Right atrium auricular region (tissue), 2 donors: Measurements from ENCODE around the gene CEP85. TPM values are rescaled to one million over a fixed set of nuclear protein-coding genes. Genes with fewer than 3 reads are reported as not detected.

Experiments used
- DNase-seq: peaks from one replicate; pipeline ENCODE4 v3.0.0-alpha.2; 2019; ENCODE audit warnings: low spot score
- H3K27ac ChIP-seq, 2 donors: fragments of 200-600 bp; sonication (generic); 1 replicate in 1 of 2; 2 replicates in 1 of 2; pipeline ENCODE4 v1.5.1; 2016 to 2019
- H3K27me3 ChIP-seq, 2 donors: fragments of 200-600 bp; sonication (generic); one replicate each; pipeline versions ENCODE4 v1.5.1 to v1.6.0; 2017 to 2019
- H3K36me3 ChIP-seq: fragments of 200-600 bp; sonication (generic); one replicate; pipeline ENCODE4 v1.5.1; 2016
- H3K4me1 ChIP-seq, 2 donors: fragments of 200-600 bp; sonication (generic); one replicate each; pipeline versions ENCODE4 v1.5.1 to v1.6.0; 2017 to 2019
- H3K4me3 ChIP-seq, 2 donors: fragments of 200-600 bp; sonication (generic); 1 replicate in 1 of 2; 2 replicates in 1 of 2; pipeline ENCODE4 v1.5.1; 2017 to 2019; ENCODE audit warnings: mild to moderate bottlenecking in 1 of 2, moderate library complexity in 1 of 2
- H3K9me3 ChIP-seq, 2 donors: fragments of 200-600 bp; sonication (generic); one replicate each; pipeline ENCODE4 v1.5.1; 2019
- CTCF ChIP-seq, 2 donors: fragments of 200-600 bp; sonication (generic); IDR thresholded peaks; one replicate each; pipeline ENCODE4 v1.5.1; 2019; ENCODE audit warnings: antibody characterized with exemption in 2 of 2
- total RNA-seq, 2 donors: library from RNA; depleted of rRNA; stranded (reverse); fragments of >200 nt; gene quantifications; one replicate each; pipeline ENCODE4 v1.1.0, GENCODE V29; 2016

Gene CEP85
- total RNA-seq, 2 donors from 2014 or later, result 31.2 to 104 TPM

- H3K27me3 ChIP-seq, result no peaks in the 10 kb centered on the region
- no peak for TF ChIP-seq CTCF (IDR thresholded peaks at IDR 0.05)
- no peaks in the 10 kb centered on the region for H3K9me3 ChIP-seq
- peaks cover 18% of the 10 kb centered on the region for H3K36me3 ChIP-seq
- H3K4me1 ChIP-seq, result peaks cover 0 to 95% of the 10 kb centered on the region in 2 donors
- DNase-seq, result no peak
- H3K4me3 ChIP-seq, result peak overlapping the region; percentile 73 to 86
- peak overlapping the region; percentile 93 to 97 for H3K27ac ChIP-seq
These were observed 46.5 kb downstream of the CEP85 start for GRCh38 chr1:26280333-26281042.

DNA sequence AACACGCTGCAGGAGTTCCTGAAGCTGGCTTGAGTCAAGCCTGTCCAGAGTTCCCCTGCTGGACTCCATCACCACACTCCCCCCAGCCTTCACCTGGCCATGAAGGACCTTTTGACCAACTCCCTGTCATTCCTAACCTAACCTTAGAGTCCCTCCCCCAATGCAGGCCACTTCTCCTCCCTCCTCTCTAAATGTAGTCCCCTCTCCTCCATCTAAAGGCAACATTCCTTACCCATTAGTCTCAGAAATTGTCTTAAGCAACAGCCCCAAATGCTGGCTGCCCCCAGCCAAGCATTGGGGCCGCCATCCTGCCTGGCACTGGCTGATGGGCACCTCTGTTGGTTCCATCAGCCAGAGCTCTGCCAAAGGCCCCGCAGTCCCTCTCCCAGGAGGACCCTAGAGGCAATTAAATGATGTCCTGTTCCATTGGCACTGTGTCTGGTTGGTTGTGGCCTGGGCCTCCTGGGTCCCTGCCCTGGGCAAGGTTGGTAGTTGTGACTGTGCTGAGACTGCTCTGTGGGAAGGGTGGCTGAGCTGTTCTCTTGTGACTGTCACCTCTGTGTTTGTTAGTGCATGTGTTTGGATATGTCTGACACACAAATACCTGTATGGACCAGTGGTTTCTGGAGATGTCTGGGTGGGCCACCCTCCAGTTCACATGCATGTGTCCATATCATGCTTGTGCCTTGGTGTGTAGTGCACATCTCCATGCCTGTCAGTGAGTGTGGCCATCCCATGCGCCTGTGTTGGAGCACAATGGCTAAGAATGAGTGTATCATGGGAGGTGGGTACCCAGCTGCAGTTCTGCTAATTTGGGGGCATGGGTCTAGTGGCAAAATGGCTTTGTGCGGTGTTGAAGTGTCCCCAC lies 47.3 kb downstream of the CEP85 start:
- peaks cover 0 to 95% of the 10 kb centered on the region in 2 donors for H3K4me1 ChIP-seq
- no peaks in the 10 kb centered on the region for H3K9me3 ChIP-seq
- H3K36me3 ChIP-seq, result peaks cover 18% of the 10 kb centered on the region
- no peak for DNase-seq
- peak overlapping the region; percentile 73 to 86 for H3K4me3 ChIP-seq
- H3K27me3 ChIP-seq, result no peaks in the 10 kb centered on the region
- peak overlapping the region; percentile 93 to 97 for H3K27ac ChIP-seq
- TF ChIP-seq CTCF (IDR thresholded peaks at IDR 0.05), result no peak

DNA sequence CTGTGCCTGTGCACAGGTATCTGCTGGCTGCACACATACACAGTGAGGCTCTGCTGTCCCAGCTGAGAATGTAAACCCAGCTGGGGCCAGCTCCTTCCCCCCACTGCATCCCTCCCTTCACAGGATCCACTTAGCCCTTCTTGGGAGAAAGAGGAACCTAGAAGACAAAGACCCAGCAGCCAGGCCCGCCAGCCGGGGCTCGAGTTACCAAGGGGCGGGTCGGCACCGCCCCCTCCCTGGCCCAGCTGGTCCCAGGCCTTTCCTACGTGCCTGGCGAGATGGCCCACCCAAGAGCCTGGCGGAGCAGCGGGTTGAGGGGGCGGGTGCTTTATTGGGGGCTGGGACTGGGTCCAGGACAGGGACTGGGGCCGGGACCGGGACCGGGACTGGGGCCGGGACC lies 48.0 kb downstream of the CEP85 start:
- Histone ChIP-seq H3K4me1 (peaks cover 0 to 92% of the 10 kb centered on the region in 2 donors), H3K4me3 (no peak overlapping the region), H3K36me3 (peaks cover 13% of the 10 kb centered on the region), H3K9me3 (no peaks in the 10 kb centered on the region), H3K27ac (peak overlapping the region; percentile 13 to 30), H3K27me3 (no peaks in the 10 kb centered on the region)
- no peak for DNase-seq
- no peak for TF ChIP-seq CTCF (IDR thresholded peaks at IDR 0.05)

GRCh38 chr1:26282401-26282918 lies 48.5 kb downstream of the CEP85 start:
- Histone ChIP-seq H3K27me3 (no peaks in the 10 kb centered on the region), H3K4me1 (peaks cover 0 to 92% of the 10 kb centered on the region in 2 donors), H3K4me3 (no peak overlapping the region), H3K27ac (peak overlapping the region; percentile 13 to 30), H3K36me3 (peaks cover 8% of the 10 kb centered on the region), H3K9me3 (no peaks in the 10 kb centered on the region)
- no peak for DNase-seq
- TF ChIP-seq CTCF (IDR thresholded peaks at IDR 0.05), result no peak

DNA sequence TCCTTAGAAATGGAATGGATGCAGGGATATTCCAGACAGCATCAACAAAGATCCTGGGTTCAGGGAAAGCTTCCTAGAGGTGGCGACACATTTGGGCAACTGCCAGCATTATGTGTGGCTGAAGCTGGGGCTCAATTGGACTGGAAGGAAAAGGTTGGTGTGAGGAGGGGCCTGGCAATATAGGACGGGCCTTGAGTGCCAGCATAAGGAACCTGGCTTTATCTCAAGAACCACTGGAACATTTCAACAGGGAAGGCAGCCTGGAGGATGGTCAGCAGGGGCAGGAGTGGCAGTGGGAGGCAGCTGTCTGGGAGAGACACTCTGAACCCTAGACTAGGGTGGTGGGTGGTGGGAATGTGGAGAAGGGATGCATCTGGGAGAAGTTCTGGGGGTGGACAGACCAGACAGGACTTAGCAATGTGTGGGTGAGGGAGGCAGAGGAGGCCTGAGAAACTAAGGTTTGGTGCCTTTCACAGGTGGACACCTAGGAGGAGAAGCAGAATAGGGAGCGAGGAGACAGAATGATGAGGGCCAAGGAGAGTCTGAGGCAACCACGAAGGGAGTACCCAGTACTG lies 49.4 kb downstream of the CEP85 start:
- H3K27ac ChIP-seq, result peak overlapping the region; percentile 68 to 80
- TF ChIP-seq CTCF (IDR thresholded peaks at IDR 0.05), result no peak
- no peaks in the 10 kb centered on the region for H3K9me3 ChIP-seq
- H3K36me3 ChIP-seq, result no peaks in the 10 kb centered on the region
- H3K4me3 ChIP-seq, result no peak overlapping the region
- peaks cover 0 to 84% of the 10 kb centered on the region in 2 donors for H3K4me1 ChIP-seq
- no peaks in the 10 kb centered on the region for H3K27me3 ChIP-seq
- no peak for DNase-seq
